GM11168 (cell line): ENCODE data around the gene NR6A1.

Source experiments
- in situ Hi-C: fragments of 300-500 bp; cut with MboI; formaldehyde crosslinking; loops from one replicate; pipeline ENCODE4 v1.12.0; 2022; ENCODE audit warnings: low sequenced_read_pairs; ENCODE audit not compliant: unreplicated experiment

NR6A1 gene

DNA sequence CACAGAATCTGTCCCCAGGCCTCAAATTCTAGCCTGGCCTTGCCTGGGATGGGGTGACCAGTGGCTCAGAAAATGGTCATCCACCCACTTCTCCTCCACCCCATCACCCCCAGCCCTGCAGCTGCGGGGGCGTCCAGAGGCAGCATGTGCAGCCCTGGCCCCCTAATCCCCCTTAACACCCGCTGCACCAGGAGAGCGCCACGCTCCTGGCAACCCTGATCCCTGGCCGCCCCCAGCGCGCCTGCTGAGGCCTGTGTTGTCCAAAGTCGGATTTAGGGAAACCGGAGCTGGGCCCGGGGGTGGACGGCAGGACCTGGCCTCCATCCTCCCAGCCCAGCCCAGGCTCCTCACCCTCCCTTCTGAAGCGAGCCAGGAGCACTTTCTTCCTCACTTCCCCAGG lies 285.9 kb downstream of the NR6A1 start:
- in situ Hi-C loops: no loop called here

GRCh38 chr9:124483481-124483880 lies 287.6 kb downstream of the NR6A1 start:
- in situ Hi-C loops: no loop called here

DNA sequence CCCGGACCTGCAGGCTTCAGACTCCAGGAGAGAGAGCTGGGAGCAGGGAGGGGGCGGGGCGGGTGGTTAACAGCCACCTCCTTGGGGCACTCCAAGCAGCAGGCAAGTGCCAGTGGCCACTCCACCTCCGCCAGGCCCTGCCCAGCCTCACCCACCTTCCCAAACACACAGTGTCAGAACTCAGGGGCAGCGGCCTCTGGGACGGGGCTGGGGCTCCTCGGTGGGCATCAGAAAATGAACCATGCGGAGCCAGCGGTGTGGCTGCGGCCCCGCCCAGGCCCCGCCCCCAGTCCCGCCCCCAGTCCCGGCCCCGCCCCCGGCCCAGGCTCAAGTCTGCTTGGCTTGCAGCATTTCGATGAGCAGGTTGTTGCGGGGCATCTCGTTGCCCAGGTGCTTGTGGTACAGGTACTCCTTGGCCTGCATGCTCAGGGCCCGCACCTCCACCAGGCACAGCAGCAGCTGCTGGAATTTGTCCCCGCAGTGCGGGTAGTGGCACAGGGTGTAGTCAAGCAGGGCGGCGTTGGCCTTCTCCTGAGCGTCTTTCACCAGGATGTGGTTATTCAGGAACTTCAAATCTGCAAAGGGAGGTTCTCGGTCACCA lies 288.6 kb downstream of the NR6A1 start:
- in situ Hi-C loops: no loop called here

DNA sequence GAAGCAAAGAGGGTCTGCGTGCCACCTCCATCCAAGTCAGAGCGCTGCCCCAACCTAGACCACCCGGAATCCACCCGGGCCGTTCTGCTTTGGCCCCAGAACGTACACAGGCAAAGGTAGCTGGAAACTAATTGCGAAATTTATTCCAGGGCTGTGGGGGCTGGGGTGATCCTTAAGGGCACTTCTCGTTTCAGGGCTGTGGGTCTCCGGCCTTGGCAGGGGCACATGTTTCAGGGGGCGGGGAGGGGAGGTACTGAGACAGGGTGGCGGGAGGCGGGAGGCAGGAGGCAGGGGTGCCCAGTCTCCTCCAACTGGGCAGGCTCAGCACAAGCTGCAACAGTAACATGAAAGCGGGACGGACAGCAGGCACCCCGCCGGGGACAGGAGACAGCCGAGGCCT lies 290.0 kb downstream of the NR6A1 start:
- in situ Hi-C loops: no loop called here

- in situ Hi-C loops: no loop called here
Observed at GRCh38 chr9:124480621-124480981, 290.5 kb downstream of the NR6A1 start.

DNA sequence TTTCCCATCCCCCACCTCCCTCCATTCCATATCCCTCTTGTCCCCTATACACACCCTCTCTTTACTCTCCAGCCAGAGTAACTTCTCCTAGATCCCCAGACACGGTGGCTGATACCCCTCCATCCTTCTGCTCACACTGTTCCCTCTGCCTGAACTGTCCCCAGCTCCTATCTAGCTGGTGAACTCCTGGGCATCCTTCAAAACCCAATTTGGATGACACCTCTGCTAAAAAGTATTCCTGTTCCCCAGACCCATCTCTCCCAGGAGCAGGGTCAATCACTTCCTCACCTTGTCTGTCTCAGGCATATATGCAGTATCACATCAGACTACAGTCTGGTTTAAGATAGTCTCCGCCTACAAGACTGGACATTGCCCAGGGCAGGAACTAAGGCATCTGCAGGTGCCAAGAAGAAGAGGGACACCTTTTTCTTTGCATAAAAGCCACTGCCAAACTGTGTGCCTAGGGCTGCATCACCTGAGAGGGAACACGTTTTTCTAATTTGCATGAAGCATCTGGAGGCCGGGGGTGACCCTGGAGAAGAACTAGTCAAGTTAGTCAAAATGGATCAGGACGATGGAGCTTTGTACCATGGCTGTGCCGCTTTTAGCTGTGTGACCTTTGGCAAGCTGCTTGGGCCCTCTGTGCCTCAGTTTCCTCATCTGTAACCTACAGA lies 291.0 kb downstream of the NR6A1 start:
- in situ Hi-C loops: no loop called here

DNA sequence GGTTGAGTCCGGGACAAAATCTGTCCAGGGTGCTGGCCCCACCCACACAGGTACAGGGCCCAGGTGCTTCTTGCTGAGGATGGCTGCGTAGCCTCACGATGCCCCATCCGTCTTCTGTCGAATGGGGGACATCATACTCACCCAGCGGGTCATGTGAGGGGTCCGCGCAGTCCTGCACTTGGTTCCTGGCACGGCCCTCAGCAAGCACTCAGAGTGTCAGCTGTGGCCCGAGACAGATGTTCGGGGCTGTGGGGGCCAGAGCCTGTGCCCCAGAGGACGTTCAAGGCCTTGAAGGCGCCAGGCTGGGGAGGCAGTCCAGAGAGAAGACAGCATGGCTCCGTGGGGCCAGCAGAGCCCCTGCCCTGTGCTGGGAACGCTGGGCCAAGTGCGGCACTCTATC lies 291.7 kb downstream of the NR6A1 start:
- in situ Hi-C loops: no loop called here

DNA sequence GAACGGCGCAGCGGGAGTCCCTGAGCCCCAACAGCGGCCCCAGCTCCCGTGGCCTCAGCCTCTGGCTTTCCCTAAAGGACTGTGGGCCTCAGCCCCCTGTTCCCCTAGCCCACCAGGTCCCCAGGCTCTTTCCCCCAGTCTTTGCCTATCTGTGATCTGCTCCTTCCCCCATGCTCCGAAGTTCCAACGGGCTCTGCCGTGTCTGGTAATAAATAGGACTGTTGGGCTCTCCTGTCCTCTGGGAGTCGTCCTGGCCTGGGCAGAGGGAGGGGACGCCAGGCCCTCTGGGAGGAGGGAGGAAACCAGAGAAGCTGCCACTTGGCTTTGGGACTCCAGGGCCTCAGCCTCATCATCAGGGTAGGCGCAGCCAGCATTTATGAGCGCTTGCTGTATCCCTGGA lies 292.8 kb downstream of the NR6A1 start:
- in situ Hi-C loops: no loop called here

GRCh38 chr9:124477648-124478285 lies 293.3 kb downstream of the NR6A1 start:
- in situ Hi-C loops: no loop called here

DNA sequence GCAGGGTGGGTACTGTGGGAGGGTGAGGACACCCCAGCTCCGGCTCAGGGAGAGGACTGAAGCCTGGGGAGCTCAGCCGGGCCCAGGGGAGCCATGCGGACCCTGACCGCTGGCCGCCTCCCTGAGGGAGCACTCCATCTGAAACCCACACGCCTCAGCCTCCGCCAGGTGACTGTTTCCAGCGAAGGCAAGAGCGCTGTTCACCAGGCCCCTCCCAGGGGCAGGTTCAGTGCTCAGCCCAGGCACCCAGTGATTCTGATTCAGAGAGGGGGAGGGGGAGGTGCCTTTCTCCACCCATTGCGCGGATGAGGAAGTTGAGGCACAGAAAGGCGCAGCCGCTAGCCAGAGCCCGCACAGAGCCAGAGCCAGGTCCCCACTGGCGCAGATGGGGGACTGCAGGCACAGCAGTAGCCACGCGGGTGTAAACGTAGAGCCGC lies 293.9 kb downstream of the NR6A1 start:
- in situ Hi-C loops: no loop called here

DNA sequence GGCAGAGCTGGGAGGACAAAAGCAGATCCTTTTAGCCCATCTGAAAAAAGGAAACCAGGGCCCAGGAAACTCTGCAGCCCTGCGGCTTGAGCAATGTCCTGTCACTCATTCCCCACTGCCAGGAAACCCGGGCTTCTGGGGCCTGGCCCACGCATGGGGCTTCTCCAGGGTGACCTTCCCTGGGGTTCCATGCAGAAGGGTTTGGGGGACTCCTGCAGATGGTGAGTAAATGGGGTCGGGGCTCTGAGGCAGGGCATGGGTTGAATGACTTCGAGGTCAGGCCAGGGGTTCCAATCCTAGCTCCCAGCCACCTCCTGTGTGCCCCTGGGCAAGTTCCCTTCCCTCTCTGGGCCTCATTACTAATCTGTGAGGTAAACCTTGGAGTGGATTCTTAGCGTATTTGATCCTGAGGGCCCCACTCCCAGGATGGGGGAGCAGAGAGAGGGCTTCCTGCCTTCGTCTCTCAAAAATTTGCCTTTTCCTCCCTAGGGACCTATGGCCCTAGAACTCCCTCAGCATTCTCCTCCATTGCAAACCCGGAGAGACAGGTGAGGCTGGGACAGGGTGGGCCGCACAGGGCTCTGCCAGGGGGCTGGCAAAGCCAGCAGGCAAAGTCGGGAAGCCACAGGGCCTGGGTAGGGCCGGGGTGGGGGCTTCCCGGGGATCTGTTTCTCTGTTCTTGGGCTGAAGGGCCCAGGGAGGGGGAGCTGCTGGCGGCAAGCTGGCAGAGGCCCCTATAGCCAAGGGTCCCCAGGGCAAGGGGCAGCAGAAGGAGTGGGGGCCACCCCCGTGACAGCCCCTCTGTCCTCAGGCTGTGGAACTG lies 295.0 kb downstream of the NR6A1 start:
- in situ Hi-C loops: no loop called here

GRCh38 chr9:124475158-124475867 lies 295.8 kb downstream of the NR6A1 start:
- in situ Hi-C loops: no loop called here

- in situ Hi-C loops: no loop called here
Observed at GRCh38 chr9:124474151-124474550, 297.0 kb downstream of the NR6A1 start.

DNA sequence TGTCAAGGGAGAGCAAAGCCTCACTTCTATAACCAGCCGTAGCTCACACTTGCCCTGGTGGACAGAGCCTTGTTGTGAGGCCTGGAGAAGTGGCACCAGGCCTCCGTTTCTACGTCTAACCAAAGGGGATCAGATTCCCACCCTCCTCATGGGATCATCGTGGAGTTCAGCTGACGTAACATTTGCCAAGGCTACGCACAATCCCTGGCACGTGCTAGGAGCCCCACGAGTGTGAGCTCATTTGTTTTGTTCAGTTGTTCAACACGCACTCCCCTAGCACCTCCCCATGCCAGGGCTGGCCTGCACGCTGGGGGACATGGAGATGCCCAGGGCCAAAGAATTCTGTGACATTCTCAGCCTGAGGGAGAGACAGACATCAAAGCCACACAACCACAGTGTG lies 297.8 kb downstream of the NR6A1 start:
- in situ Hi-C loops: no loop called here

GRCh38 chr9:124472770-124473169 lies 298.3 kb downstream of the NR6A1 start:
- in situ Hi-C loops: no loop called here

DNA sequence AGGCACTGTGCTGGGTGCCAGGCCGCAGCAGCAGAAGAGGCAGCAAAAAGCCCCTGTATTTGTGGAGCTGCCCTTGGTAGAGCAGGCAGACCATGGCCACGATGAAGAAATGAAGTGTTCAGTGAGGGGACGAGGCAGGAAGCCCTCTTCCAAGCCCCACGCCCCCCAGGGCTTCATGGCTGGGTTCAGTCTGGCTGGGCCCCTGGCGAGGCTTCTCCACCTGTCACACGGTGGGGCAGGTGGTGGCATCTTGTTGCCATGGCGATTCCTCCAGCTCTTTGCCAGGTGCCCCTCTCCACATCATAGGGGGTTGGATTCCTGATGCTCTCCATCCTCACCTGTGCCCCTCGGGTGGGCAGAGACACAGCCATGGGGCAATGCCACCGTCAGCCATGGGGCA lies 299.4 kb downstream of the NR6A1 start:
- in situ Hi-C loops: no loop called here

- in situ Hi-C loops: no loop called here
Observed at GRCh38 chr9:124470726-124471125, 300.4 kb downstream of the NR6A1 start.

DNA sequence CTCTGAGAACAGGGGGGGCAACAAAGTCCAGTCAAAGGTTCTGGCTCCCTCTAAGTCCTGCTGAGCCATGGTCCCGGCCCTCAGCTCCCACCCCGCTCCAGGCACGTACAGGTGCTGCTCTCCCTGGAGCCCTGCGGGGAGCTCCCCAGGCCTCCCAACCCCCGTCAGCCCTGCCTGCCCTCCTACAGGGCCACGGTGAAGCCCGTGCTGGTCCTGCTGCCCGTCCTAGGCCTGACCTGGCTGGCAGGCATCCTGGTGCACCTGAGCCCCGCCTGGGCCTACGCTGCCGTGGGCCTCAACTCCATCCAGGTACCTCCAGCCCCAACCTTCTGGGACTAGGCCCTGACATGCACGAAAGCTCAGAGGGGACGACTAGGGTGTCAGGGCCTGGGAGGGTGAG lies 300.8 kb downstream of the NR6A1 start:
- in situ Hi-C loops: no loop called here

DNA sequence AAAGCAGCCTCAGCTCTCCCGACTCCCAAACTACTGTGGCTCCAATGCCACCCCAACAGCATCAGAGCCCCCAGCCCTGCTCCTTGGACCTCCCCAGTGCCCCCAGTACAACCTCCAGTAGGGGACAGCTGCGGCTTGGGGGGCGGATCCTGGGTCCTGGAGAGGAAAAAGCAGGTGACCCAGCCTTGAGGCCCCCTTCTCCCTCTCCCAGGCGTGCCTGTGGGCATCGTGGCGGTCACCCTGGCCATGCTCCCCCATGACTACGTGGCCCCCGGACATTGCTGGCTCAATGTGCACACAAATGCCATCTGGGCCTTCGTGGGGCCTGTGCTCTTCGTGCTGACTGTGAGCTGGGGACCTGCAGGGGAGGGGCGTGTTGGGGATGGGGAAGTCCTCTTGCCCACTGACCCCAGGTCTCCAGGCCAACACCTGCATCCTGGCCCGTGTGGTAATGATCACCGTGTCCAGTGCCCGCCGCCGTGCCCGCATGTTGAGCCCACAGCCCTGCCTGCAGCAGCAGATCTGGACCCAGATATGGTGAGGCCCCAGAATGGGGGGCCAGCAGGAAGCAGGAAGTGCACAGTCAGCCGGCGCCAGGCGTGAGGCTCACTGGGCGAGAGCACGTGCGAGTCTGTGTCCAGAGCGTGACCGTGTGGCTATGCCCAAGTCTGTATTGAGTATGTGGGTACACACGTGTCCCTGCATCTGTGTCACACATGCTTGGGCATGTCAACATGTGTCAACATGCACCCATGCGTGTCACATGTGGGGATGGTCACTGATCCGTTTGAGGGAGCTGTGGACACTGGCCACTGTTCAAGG lies 301.9 kb downstream of the NR6A1 start:
- in situ Hi-C loops: no loop called here
